ENCODE measurements around the gene ALKBH5.

GRCh38 chr17:18250259-18250658 is 66.6 kb downstream of the ALKBH5 start:
- no peak for TF ChIP-seq CTCF (IDR thresholded peaks at IDR 0.05; ENCODE audit: insufficient read depth, low read depth, low read length)
- no peak for TF ChIP-seq EZH2 (IDR thresholded peaks at IDR 0.05; ENCODE audit: insufficient read depth, low read length)
